Hematopoietic multipotent progenitor cell (in vitro differentiated cells): ENCODE results near the gene RTP3. TPM values are rescaled to one million over a fixed set of nuclear protein-coding genes. Genes with fewer than 3 reads are reported as not detected.
A peak's percentile ranks its signal among the peaks of the same experiment; 100 is the strongest.

Source experiments
- DNase-seq, 3 donors: peaks; one replicate each; pipeline ENCODE4 v3.0.0-alpha.2; 2011 to 2015; ENCODE audit warnings: low read depth in 2 of 3, low spot score in 2 of 3
- total RNA-seq: library from RNA; depleted of rRNA; stranded (reverse); fragments of >200 nt; gene quantifications from one replicate; pipeline ENCODE4 v1.2.3, GENCODE V29; 2012

The RTP3 gene
- total RNA-seq: not detected

- no peak for DNase-seq
Measured at GRCh38 chr3:46497556-46498265, at the start of gene RTP3. TSS of gene RTP3 (plus strand) at chr3:46497976. CDS start at chr3:46498063, 87 bp downstream.

- DNase-seq: no peak
Measured at GRCh38 chr3:46448721-46449120, 49.1 kb upstream of the RTP3 start.

GRCh38 chr3:46449755-46450552 lies 47.8 kb upstream of the RTP3 start:
- DNase-seq: no peak

GRCh38 chr3:46453526-46454208 lies 44.1 kb upstream of the RTP3 start:
- no peak for DNase-seq

- no peak for DNase-seq
Measured at GRCh38 chr3:46454209-46454595, 43.6 kb upstream of the RTP3 start.

GRCh38 chr3:46454606-46455005 lies 43.2 kb upstream of the RTP3 start:
- no peak for DNase-seq

GRCh38 chr3:46455231-46456115 lies 42.3 kb upstream of the RTP3 start:
- no peak for DNase-seq

GRCh38 chr3:46456118-46456517 lies 41.7 kb upstream of the RTP3 start:
- no peak for DNase-seq

GRCh38 chr3:46460051-46460450 lies 37.7 kb upstream of the RTP3 start:
- no peak for DNase-seq

- peak in 1 of 3 donors; percentile 14 for DNase-seq
Measured at GRCh38 chr3:46462111-46462510, 35.7 kb upstream of the RTP3 start.

GRCh38 chr3:46462511-46462910 lies 35.3 kb upstream of the RTP3 start:
- DNase-seq: no peak

- no peak for DNase-seq
Measured at GRCh38 chr3:46463120-46463867, 34.5 kb upstream of the RTP3 start.

GRCh38 chr3:46463868-46464241 lies 33.9 kb upstream of the RTP3 start:
- no peak for DNase-seq

GRCh38 chr3:46464326-46465195 lies 33.2 kb upstream of the RTP3 start, which contains the start of gene LTF:
TSS of gene LTF (minus strand) at chr3:46464905. CDS start at chr3:46464867, 38 bp downstream.
- no peak for DNase-seq

- DNase-seq: no peak
Measured at GRCh38 chr3:46465196-46465520, 32.6 kb upstream of the RTP3 start.

GRCh38 chr3:46466273-46466672 lies 31.5 kb upstream of the RTP3 start:
- no peak for DNase-seq

- DNase-seq: no peak
Measured at GRCh38 chr3:46466871-46467403, 30.8 kb upstream of the RTP3 start.

GRCh38 chr3:46467562-46467961 lies 30.2 kb upstream of the RTP3 start:
- no peak for DNase-seq
